ENCODE measurements around the gene ZNF513.

Gene ZNF513

DNA sequence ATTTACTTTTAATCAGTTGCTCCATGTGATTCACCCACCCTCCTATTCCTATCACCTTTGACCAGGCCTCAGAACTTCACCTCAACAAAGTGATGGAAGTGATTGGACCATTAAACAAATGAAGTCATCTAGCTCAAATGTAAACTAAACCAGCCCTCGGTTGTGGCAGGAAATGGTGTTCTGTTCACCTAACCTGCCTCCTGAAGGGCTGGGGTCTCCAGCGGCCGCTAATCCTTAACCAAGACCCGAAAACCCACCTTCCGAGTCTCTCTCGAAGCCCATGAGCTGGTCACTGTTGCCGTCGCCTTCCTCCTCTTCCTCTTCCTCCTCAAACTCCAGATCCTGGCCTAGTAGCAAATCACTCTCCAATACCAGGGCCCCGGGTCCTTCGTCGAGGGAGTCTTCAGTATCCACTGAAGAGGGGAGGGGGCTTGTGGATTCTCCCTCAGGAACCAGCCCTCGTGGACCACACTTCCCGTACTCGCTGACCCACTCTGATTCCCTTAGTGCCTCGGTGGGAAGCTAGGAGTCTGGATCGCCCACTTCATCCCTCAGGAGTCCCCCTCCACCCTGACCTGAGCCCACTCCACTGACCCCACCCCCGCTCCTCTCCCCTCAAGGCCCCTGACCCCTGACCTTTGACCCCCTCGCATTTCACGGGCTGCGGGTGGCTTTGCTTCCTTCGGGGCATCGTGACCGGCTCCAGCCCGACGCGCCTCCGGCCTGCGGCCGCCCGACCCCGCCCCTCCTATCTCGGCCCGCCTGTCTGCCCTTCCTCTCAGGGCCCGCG is 503 bp downstream of the ZNF513 start:
- TF ChIP-seq CTCF (IDR thresholded peaks at IDR 0.05; ENCODE audit: insufficient read depth, low read depth, low read length, missing control alignments), result no peak
- peak overlapping the region; percentile 74 for H3K4me3 ChIP-seq (ENCODE audit: low read length)
- peak; percentile 37 for DNase-seq (ENCODE audit: low read depth)

DNA sequence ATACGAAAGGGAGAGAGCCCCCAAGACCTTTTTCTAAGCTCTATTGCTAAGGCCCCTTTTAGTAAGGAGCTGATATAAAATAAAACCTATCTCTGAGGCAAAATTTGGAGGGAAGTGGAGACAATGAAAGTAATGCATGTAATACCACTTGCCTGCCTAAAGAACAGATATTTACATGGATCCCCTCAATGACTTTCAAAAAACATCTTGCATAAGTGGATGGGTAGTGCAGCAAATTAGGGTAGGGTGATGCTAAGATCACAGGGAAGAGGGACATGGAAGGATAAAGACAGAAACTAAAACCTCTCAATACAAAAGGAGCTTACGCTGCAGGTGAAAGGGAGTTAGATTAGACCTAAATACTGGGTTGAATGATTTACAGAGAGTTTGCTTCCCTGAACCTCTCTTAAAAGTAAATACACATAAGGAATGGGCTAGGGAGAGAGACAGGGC is 1.1 kb downstream of the ZNF513 start:
- no peak for TF ChIP-seq CTCF (IDR thresholded peaks at IDR 0.05; ENCODE audit: insufficient read depth, low read depth, low read length, missing control alignments)
- peak overlapping the region; percentile 74 for H3K4me3 ChIP-seq (ENCODE audit: low read length)
- no peak for DNase-seq (ENCODE audit: low read depth)

DNA sequence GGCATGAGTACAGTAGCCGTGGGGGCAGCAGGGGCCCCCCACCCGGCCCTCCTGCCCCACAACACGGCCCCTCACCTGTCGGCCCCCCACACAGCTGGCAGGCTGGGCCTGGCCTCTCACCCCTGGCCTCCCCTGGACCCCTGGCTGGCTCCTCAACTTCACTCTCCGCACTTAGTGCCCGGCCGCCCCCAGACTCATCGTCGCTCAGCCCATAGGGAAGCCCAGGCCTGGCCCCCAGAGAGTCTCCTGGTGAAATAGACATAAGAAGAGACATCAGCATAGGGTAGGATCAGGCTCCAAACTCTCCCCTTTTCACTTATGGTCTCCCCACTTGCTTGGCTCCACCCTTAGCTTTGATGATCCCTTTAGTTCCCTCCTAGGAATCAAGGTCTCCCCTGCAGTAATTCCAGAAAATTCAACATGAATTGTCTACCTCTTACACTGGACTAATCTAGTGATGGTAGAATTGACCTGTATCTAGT is 1.7 kb downstream of the ZNF513 start:
- no peak for DNase-seq (ENCODE audit: low read depth)
- peak overlapping the region; percentile 74 for H3K4me3 ChIP-seq (ENCODE audit: low read length)
- TF ChIP-seq CTCF (IDR thresholded peaks at IDR 0.05; ENCODE audit: insufficient read depth, low read depth, low read length, missing control alignments), result no peak

GRCh38 chr2:27378096-27378808 is 2.3 kb downstream of the ZNF513 start:
- DNase-seq (ENCODE audit: low read depth), result peak; percentile 29

DNA sequence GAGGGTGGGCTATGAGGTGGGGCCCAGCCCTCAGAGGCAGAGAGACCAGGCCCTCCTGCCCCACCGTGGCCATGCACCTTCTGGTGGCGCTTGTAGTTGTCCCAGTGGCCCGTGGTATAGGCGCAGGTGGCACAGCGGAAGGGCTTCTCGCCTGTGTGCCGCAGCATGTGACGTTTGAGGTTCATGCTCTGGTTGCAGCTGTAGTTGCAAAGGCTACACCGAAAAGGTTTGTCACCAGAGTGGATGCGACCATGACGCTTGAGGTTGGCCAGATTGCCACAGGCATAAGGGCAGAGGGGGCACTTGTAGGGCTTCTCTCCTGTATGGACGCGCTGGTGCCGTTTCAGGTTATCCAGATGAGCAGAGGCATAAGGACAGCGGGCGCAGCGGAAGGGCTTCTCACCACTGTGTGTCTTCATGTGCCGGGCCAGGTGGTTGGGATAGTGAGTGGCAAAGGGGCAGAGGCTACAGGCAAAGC is 2.9 kb downstream of the ZNF513 start:
- H3K4me3 ChIP-seq (ENCODE audit: low read length), result no peak overlapping the region
- no peak for DNase-seq (ENCODE audit: low read depth)
- TF ChIP-seq CTCF (IDR thresholded peaks at IDR 0.05; ENCODE audit: insufficient read depth, low read depth, low read length, missing control alignments), result no peak

More at GRCh38 chr2:27378096-27378808, 2.3 kb downstream of the ZNF513 start:
- H3K4me3 ChIP-seq (ENCODE audit: low read length), result no peak overlapping the region
- peak; percentile 45 for TF ChIP-seq CTCF (IDR thresholded peaks at IDR 0.05; ENCODE audit: insufficient read depth, low read depth, low read length, missing control alignments)

DNA sequence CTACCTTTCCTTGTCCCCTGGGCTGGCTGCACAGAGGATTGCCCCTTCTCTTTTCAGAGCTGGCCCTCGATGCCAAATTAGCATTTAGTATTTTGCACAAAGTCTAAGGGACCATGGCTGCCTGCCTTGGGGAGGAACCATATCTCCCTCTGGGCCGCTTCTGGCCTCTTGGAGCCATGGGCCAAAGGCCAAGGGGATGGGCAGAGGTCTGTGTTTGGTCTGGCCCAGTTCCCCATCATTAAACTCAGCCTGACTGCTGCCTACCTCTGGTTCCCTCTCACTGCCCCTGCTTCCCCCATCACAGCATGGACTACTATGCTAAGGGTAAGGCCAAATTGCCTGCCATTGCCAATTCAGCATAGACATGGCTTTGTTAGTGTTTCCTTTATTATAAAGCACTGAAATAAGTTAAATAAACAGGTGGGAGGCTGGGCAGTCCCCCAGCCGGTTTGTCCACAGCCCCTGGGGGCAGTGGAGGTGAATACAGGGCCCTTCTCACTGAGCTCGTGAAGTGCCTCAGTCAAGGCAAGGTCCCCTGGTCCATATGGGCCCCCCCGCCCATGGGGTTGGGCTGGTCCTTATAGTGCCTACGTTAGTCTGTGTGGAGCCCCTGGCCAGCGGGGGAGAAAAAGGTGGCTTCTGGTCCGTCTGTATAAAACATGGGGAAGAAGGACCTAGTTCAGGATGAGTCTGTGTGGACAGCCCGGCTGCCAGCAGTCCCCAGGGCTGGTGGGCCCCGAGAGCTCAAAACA is 3.5 kb downstream of the ZNF513 start:
- H3K4me3 ChIP-seq (ENCODE audit: low read length), result no peak overlapping the region
- no peak for DNase-seq (ENCODE audit: low read depth)
- no peak for TF ChIP-seq CTCF (IDR thresholded peaks at IDR 0.05; ENCODE audit: insufficient read depth, low read depth, low read length, missing control alignments)

Measured in epithelial cell of esophagus (primary cell).